NB4 (cell line): ENCODE results near the gene HCN2.

Source experiments
- DNase-seq: peaks from one replicate; pipeline ENCODE4 v3.0.0; 2010; ENCODE audit warnings: low read depth
- H3K4me3 ChIP-seq: one replicate; pipeline ENCODE4 v1.5.1; 2011; ENCODE audit warnings: mild to moderate bottlenecking, low read depth, low read length, moderate library complexity
- MAX ChIP-seq: IDR thresholded peaks from 2 replicates; pipeline ENCODE4 v1.6.1; 2011; ENCODE audit warnings: low read depth, low read length
- MYC ChIP-seq: IDR thresholded peaks from 2 replicates; pipeline ENCODE4 v1.6.1; 2011; ENCODE audit warnings: low read depth, low read length
- POLR2A ChIP-seq: IDR thresholded peaks from 2 replicates; pipeline ENCODE4 v1.6.1; 2011; ENCODE audit warnings: mild to moderate bottlenecking; ENCODE audit not compliant: insufficient read length; ENCODE audit errors: extremely low read depth
- TF ChIP-seq, protein P1 (sequence below): IDR thresholded peaks from one replicate; pipeline ENCODE4 v1.5.1; 2012; ENCODE audit warnings: low read depth, low read length

HCN2 gene

DNA sequence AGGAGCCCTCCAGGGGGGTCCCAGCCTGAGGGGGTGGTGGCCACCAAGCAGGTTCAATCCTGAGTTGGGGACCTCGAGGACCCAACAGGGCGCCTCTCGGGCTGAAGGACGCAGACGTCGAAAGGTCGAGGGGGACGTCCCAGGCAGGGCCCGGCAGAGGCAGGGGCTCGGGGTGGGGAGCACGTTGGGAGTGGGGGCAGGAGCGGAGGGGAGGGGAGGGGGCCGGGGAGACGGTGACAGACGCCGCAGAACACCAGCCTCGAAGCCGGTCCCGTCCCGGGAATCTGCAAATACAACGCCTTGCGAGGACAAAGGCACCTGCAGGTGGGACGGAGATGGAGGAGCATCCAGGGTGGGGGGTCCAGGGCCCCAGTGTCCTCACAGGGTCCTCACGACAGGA lies 54.1 kb downstream of the HCN2 start:
- no peak for DNase-seq
- TF ChIP-seq MAX (no peak), POLR2A (no peak), MYC (no peak)
- TF ChIP-seq, protein P1, sequence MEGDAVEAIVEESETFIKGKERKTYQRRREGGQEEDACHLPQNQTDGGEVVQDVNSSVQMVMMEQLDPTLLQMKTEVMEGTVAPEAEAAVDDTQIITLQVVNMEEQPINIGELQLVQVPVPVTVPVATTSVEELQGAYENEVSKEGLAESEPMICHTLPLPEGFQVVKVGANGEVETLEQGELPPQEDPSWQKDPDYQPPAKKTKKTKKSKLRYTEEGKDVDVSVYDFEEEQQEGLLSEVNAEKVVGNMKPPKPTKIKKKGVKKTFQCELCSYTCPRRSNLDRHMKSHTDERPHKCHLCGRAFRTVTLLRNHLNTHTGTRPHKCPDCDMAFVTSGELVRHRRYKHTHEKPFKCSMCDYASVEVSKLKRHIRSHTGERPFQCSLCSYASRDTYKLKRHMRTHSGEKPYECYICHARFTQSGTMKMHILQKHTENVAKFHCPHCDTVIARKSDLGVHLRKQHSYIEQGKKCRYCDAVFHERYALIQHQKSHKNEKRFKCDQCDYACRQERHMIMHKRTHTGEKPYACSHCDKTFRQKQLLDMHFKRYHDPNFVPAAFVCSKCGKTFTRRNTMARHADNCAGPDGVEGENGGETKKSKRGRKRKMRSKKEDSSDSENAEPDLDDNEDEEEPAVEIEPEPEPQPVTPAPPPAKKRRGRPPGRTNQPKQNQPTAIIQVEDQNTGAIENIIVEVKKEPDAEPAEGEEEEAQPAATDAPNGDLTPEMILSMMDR: no peak
- no peak overlapping the region for H3K4me3 ChIP-seq

DNA sequence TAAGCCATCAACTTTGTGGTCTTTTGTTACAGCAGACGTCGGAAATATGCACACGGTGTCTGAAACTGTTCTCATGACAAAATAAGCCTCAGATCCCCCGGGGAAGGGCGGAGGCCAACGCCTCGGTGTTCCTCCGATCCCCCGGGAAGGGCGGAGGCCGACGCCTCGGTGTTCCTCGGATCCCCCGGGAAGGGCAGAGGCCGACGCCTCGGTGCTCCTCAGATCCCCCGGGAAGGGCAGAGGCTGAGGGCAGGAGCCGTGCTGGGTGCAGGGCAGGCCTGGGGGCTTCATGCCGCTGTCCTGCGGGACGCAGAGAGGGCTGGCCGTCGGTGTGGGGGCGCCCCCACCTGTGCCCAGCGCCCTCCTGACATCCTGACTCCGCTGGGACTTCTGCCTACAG lies 54.7 kb downstream of the HCN2 start:
- no peak overlapping the region for H3K4me3 ChIP-seq
- TF ChIP-seq MAX (no peak), MYC (no peak), POLR2A (no peak)
- TF ChIP-seq, protein P1: no peak
- no peak for DNase-seq

DNA sequence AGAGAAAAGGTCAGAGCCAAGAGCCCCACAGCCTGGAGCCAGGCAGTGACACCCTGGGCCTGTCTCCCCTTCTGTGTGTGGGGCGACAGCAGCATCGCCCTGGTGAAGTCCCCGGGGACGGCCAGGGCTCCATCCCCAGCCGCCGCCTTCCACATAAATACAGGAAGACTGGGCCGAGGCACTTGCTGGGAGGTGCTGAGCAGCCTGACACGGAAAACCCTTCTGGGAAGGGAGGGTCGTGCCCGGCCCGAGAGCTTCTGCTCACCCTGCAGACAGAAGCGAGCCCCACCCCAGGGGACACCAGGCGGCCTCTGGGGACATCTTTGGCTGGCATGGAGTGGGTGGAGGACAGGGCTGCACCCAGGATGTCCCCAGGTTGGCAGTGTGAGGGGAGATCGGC lies 55.1 kb downstream of the HCN2 start:
- TF ChIP-seq, protein P1: no peak
- TF ChIP-seq MYC (no peak), MAX (no peak), POLR2A (no peak)
- no peak overlapping the region for H3K4me3 ChIP-seq
- no peak for DNase-seq

- DNase-seq: no peak
- TF ChIP-seq POLR2A (no peak), MYC (no peak)
- TF ChIP-seq, protein P1: no peak
- H3K4me3 ChIP-seq: no peak overlapping the region
These were observed 56.5 kb downstream of the HCN2 start for GRCh38 chr19:645912-646778.

- TF ChIP-seq MYC (no peak), POLR2A (no peak), MAX (no peak)
- TF ChIP-seq, protein P1: no peak
- DNase-seq: no peak
- H3K4me3 ChIP-seq: no peak overlapping the region
These were observed 57.3 kb downstream of the HCN2 start for GRCh38 chr19:646779-647565.
